ENCODE results near the gene ESR1.
A peak's percentile ranks its signal among the peaks of the same experiment; 100 is the strongest.

- TF ChIP-seq CTCF (IDR thresholded peaks at IDR 0.05), result peak; percentile 66 to 79 (median 70)
- no peak for TF ChIP-seq POLR2A (IDR thresholded peaks at IDR 0.05)
These were observed 42.0 kb upstream of the ESR1 start for GRCh38 chr6:151765444-151765886.
